Activated T-cell treated with anti-CD3 and anti-CD28 coated beads for 4 hours (primary cell): Measurements from ENCODE around the gene SEMA6D.

ENCODE experiments used
- DNase-seq: peaks from one replicate; pipeline ENCODE4 v3.0.0-alpha.2; 2020

SEMA6D gene

GRCh38 chr15:47792231-47792630 lies 74.9 kb downstream of the SEMA6D start:
- no peak for DNase-seq

DNA sequence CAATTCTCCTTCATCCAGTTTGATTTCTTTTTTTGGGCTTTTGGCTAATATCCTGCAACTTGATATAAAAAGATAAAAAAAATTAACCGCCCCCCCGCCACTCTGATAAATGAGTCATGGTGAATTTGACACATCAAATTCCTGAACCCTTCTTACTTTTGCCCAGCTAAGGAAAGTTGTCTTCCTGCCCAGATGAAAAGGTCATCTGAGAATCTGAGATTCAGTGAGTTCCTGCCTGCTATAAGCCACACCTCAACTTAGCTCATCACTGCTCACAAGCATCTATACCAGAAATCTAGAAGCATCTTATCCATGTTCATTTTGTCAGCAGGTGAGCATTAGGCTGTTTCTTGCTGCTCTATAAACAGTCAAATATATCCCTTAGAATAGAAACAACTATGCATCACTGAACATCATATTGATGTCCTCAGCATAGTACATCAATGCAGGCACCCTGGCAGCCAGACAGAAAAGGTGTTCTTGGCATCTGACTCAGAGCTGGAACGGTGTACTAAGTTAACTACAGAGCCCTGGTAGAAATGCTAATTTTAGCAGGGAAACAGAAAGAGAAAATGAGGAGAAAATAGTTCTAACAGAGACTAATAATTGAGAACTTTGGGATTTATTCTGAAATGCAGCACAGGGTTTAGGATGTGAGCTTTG lies 77.1 kb downstream of the SEMA6D start:
- DNase-seq, result no peak

GRCh38 chr15:47795864-47796263 lies 78.6 kb downstream of the SEMA6D start:
- no peak for DNase-seq

GRCh38 chr15:47796339-47796738 lies 79.0 kb downstream of the SEMA6D start:
- no peak for DNase-seq

DNA sequence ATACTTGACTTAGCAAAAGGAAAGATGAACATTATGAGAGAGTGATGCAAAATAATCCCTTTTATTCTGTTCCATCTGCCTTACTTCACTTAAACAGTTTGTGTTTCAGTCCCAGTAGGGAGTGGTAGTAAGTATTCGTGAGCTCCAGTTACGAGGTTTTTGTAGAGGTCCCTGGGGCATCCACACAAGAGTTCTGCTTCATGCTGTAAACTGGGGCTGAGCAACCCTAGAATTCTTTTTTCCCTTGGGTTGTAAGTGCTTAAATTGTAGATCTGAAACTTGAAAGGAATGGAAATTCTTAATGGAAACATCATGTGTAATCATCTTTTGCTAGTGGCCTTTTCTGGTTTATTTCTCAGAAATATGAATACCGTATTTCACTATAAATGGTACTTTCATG lies 79.5 kb downstream of the SEMA6D start:
- no peak for DNase-seq

DNA sequence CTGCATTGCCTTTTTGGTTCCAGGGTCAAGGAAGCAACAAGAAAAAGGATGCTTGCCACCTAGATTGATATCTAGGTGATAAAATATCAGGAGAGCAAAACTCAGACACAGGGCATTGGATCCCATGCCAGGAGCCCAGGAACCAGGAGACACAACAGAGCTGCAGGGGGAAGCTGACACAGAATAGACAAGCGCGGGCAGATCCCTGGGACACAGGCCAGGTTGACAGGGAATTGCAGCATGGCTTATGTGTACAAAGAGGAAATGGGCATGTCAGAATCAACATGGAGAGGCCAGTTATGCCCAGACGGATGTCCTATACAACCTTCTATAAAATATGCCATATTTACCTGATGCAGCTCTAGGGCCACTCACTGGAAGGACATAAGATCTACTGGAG lies 84.2 kb downstream of the SEMA6D start:
- no peak for DNase-seq

GRCh38 chr15:47802216-47802615 lies 84.9 kb downstream of the SEMA6D start:
- DNase-seq, result no peak

DNA sequence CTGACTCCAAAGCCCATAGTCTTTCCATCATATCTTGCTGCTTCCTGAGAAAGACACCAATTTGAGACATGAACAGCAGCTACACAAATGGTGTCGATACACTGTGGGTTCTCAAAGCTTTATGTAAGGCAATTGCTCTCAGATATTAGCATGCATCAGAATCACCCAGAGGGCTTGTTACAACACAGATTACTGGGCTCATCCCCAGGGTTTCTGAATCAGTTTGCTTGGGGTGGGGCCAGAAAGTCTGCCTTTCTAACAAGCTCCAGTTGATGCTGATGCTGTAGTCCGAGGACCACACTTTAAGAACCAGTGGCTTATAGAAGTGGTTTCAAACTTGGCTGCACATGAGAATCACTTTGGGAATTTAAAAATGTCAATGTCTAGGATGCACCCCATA lies 86.5 kb downstream of the SEMA6D start:
- no peak for DNase-seq

- no peak for DNase-seq
These were observed 87.4 kb downstream of the SEMA6D start for GRCh38 chr15:47804733-47805132.

DNA sequence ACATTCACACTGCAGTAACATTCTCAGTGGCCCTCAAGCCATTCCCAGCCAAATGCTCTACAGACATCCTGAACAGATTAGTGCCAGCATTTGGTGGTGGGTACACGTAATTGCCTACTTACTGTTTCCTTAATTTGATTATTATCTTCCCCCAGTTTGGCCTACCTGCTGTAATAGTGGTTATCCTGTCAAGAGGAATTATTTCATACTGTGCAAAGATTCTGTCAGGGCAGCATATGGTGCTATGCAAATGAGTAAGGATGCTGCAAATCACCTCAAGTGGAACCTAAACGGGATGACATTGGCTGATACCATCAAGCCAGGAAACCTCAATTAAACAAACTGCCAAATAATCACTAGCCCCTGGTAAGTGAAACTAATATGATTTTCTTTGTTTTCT lies 88.7 kb downstream of the SEMA6D start:
- no peak for DNase-seq

- DNase-seq, result no peak
These were observed 93.9 kb downstream of the SEMA6D start for GRCh38 chr15:47811172-47811571.

GRCh38 chr15:47812470-47812999 lies 95.2 kb downstream of the SEMA6D start:
- no peak for DNase-seq

GRCh38 chr15:47813748-47814384 lies 96.6 kb downstream of the SEMA6D start:
- DNase-seq, result no peak

- no peak for DNase-seq
These were observed 97.3 kb downstream of the SEMA6D start for GRCh38 chr15:47814620-47815019.

- no peak for DNase-seq
These were observed 100.8 kb downstream of the SEMA6D start for GRCh38 chr15:47817969-47818548.

DNA sequence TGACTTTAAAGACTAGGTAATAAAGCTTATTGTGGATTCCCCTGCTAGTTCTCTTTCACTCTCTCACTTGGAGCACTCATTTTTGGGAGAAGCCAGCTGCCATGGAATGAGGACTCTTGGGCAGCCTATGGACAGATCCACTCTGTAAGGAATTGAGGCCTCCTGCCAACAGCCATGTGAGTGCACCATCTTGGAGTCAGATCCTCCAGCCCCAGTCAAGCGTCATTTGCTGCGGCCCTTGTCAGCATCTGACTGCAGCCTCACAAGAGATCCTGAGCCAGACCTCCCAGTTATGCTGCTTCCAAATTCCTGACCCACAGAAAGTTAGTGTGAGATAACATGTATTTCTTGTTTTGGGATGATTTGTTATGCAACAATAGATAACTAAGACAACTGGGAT lies 101.9 kb downstream of the SEMA6D start:
- no peak for DNase-seq

GRCh38 chr15:47820057-47820746 lies 102.9 kb downstream of the SEMA6D start:
- DNase-seq, result no peak

GRCh38 chr15:47820747-47821319 lies 103.5 kb downstream of the SEMA6D start:
- DNase-seq, result no peak

- DNase-seq, result no peak
These were observed 104.7 kb downstream of the SEMA6D start for GRCh38 chr15:47822048-47822447.
